MM.1S (cell line): Measurements from ENCODE around the gene RASSF1.

Experiments
- EZH2 ChIP-seq: fragments of 300-600 bp; sonication (generic); optimal IDR thresholded peaks from 2 replicates; pipeline ENCODE3; 2017; ENCODE audit warnings: low read depth, mild to moderate bottlenecking, antibody characterized with exemption, low read length, mixed read lengths
- TF ChIP-seq, protein P1 (sequence below): fragments of 300-600 bp; sonication (generic); IDR thresholded peaks from 2 replicates; pipeline ENCODE4 v1.5.1; 2016; ENCODE audit warnings: antibody characterized with exemption, low read length, mixed read lengths

DNA sequence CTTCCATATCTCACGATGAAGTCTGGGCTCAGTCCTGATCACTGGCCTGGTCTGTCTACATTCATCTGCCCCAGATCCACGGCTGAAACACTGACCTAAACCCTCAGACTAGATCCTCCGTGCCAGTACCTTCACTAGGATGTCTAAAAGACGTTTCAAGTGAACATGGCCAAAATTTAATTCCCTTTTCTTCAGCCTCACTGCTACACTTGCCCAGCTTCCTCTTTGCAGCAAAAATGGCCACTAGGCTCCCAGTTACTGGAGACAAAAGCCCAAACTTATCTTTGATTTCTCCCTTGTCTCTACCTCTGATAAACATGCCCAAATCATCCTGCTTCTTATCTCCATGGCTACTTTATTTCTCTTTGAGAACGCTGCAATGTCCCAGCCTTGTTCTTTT, 1.7 kb downstream of the RASSF1 start:
- TF ChIP-seq EZH2 = no peak
- TF ChIP-seq, protein P1, sequence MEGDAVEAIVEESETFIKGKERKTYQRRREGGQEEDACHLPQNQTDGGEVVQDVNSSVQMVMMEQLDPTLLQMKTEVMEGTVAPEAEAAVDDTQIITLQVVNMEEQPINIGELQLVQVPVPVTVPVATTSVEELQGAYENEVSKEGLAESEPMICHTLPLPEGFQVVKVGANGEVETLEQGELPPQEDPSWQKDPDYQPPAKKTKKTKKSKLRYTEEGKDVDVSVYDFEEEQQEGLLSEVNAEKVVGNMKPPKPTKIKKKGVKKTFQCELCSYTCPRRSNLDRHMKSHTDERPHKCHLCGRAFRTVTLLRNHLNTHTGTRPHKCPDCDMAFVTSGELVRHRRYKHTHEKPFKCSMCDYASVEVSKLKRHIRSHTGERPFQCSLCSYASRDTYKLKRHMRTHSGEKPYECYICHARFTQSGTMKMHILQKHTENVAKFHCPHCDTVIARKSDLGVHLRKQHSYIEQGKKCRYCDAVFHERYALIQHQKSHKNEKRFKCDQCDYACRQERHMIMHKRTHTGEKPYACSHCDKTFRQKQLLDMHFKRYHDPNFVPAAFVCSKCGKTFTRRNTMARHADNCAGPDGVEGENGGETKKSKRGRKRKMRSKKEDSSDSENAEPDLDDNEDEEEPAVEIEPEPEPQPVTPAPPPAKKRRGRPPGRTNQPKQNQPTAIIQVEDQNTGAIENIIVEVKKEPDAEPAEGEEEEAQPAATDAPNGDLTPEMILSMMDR = no peak
